SIG-M5 treated with dmso at 0.1 percent for 504 hours (cell line): ENCODE measurements around the gene EXOC5.

ENCODE experiments used
- DNase-seq: peaks from one replicate; lab custom pipeline; 2025; ENCODE audit not compliant: unreplicated experiment; lab: John Stamatoyannopoulos, UW

EXOC5 gene

DNA sequence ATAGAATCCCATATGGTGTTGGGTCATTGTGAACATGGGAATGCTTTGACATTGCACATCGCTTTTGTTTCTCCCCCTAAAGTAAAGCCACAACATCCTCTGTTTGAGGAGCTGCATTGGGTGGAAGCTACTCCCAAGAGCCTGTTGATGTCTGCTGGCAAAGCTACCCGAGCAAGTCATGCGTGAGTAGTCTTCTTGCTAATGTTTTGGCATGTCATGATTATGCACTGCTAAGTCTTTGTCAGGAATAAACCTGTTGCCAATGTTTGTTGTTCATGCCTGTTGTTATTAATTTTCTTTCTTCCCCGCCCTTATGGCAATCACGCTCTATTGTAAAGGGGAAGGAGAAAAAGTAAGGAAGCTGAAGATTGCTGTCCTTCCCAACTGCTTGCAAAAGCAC, 97.3 kb downstream of the EXOC5 start:
- no peak for DNase-seq

DNA sequence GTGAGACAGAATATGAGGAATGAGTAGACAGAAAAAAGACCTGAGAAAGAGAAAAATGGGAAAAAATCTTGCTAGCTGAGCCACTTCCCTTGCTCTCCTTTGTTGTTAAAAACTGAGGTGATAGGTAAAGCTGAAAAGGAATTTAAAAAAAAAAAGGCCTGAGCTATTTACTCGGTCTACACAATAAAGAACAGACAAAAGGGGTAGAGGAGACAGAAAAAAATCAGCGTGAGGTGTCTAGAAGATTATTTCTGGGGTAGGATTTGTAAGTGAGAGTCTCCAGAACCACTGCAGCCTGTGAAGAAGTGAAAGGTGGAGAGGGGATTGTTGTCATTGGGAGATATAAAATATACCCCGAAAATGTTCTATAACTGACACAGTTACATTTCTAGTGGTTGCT, 98.8 kb downstream of the EXOC5 start:
- no peak for DNase-seq

DNA sequence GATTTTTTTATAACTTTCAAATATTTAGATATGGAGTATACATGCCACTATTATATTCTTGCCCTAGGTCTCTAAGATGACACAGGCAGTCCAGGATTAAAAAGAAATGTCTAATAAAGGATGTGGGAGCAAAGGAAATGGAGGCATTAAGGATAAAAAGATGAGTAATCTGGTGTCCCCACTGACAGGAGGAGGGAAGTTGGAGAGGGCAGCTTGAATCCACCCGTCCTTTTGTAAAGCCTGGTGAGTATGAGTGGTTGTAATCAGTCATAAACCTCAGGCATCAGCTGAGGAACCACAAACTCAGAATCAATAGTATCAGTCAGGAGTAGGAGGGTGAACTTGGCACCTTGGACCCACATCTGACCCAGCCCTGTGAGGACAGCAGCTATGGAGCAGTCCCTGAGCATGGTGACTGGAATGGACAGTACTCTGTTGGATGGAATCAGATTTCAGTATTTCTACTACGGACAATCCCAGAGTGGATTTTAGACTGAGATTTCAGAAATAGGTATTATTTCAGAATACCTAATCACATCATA, 100.5 kb downstream of the EXOC5 start:
- no peak for DNase-seq

DNA sequence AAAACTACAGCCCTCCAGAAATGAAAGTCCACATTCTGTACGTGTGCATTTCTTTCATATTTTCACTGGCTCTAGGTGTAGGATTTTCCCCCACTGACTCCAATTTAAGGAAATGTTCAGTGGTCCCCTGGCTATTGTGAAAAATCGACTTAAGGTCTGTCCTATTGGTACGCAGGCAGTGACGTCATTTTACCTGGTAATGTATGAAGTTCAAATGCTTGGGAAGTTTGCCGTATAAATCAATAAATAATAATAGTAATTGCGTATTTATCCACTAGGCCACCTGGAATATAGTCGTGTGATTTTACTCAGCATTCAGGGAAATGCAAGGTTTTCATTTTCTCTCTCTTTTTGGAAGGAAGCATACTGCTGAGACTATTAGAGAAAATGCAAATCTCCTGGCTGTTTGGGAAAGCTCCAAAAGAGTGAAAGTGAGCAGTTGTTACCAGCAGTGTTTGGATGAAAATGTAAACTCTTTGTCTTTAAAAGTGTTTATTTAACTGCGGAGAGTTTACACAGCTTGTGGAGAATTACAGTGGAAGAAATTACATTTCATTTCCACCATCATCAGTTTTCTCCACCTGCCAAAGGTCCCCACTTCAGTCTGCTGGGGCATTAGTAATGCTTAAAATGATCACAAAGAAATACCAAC, 107.0 kb downstream of the EXOC5 start:
- no peak for DNase-seq

DNA sequence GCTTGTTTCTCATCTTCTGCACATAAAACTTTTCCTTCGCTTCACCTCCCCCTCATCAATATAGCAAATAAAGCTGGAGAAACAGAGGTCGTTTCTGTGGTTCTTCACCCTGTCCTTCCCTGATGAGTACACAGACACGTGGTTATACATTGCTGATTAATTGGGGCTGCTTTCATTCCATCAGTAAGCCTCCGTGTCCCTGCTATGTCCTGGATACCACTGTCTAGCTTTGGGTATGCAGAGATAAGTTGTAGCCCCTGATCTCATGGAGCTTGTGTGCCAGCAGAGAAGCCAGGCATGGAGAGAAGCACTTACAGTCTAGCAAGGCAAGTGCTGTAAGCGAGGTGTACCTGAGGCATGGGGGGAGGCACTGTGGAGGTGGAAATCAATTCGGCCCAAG, 108.4 kb downstream of the EXOC5 start:
- no peak for DNase-seq

DNA sequence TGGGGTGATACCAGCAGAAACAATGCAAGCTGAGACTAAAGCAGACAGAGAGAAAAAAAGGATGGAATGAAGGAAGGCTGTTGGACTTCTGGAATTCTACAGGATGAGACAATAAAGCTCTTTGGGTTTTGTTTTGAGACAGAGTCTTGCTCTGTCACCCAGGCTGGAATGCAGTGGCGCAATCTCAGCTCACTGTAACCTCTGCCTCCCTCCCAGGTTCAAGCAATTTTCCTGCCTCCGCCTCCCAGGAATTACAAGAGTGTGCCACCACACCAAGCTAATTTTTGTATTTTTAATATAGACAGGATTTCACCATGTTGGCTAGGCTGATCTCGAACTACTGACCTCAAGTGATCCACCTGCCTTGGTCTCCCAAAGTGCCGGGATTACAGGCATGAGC, 115.4 kb downstream of the EXOC5 start:
- no peak for DNase-seq
